Measurements from ENCODE around the gene SKI. TPM values are rescaled to one million over a fixed set of nuclear protein-coding genes. Genes with fewer than 3 reads are reported as not detected.
A peak's percentile ranks its signal among the peaks of the same experiment; 100 is the strongest.

The SKI gene
- total and polyA plus RNA-seq, 7 experiments from 2014 or later = 0.61 to 278 (median 95.3) TPM

DNA sequence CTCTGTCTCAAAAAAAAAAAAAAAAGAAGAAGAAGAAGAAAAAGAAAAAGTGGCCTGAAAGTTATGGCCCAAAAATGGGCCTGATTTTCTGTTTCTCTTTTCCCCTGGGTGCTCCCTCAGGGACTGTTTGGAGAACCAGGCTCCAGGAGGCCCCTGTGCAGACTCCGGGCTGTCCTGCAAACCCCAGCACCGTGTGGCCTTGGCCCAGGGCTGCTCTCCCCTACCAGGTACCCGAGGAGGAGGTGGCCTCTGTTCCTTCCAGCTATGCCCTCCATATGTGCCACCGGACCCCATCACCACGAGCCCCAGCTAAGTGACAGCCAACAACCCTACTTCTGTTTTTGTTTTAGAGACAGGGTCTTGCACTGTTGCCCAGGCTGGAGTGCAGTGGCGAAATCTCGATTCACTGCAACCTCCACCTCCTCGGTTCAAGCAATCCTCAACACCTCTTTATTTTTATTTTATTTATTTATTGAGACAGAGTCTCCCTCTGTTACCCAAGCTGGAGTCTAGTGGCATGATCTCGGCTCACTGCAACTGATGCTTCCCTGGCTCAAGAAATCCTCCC is 26.0 kb upstream of the SKI start:
- no peaks in the 10 kb centered on the region for H3K36me3 Mint-ChIP-seq
- no peaks in the 10 kb centered on the region for H3K9me3 Mint-ChIP-seq
- H3K4me1 Mint-ChIP-seq = peaks cover 15 to 28% (median 22%) of the 10 kb centered on the region in 7 donors
- H3K27ac Mint-ChIP-seq = peak overlapping the region in 6 of 9 donors; percentile 28 to 73 (median 58)
- POLR2A ChIA-PET = interaction anchor here (0.6 to 3.0 kb wide), 5 partner anchors 27 to 383 kb away, joined by 3 to 13 read pairs (median 4); no protein-coding TSS in a partner anchor
- Histone ChIP-seq H3K4me1 (ENCODE audit: control insufficient read depth in 2 of 2, insufficient read depth in 2 of 2, low read length in 2 of 2) (peaks cover 19 to 23% of the 10 kb centered on the region in 2 donors), H3K27ac (ENCODE audit: low read depth, low read length) (no peak overlapping the region), H3K36me3 (ENCODE audit: control insufficient read depth in 2 of 3, insufficient read depth in 3 of 3, low read length in 3 of 3) (no peaks in the 10 kb centered on the region), H3K27me3 (ENCODE audit: control insufficient read depth in 2 of 2, insufficient read depth in 2 of 2, low read length in 2 of 2) (no peaks in the 10 kb centered on the region), H3K9me3 (ENCODE audit: control insufficient read depth in 2 of 3, low read length in 3 of 3) (no peaks in the 10 kb centered on the region), H3K4me3 (ENCODE audit: low read length) (no peak overlapping the region)
- ATAC-seq (no peak), DNase-seq (no peak)
- CTCF ChIA-PET = interaction anchor here (0.6 to 0.7 kb wide), 2 partner anchors 380 to 383 kb away, joined by 3 to 4 read pairs; no protein-coding TSS in a partner anchor
- peak overlapping the region in 1 of 10 donors; percentile 66 for H3K4me3 Mint-ChIP-seq
- peaks cover 0 to 3% (median 0%) of the 10 kb centered on the region in 5 donors for H3K27me3 Mint-ChIP-seq
- intact Hi-C loops (cut with micrococcal nuclease) = no loop called here

GRCh38 chr1:2202843-2203601 is 25.1 kb upstream of the SKI start:
- Histone ChIP-seq H3K4me3 (ENCODE audit: low read length) (no peak overlapping the region), H3K36me3 (ENCODE audit: control insufficient read depth in 2 of 3, insufficient read depth in 3 of 3, low read length in 3 of 3) (no peaks in the 10 kb centered on the region), H3K4me1 (ENCODE audit: control insufficient read depth in 2 of 2, insufficient read depth in 2 of 2, low read length in 2 of 2) (peaks cover 19 to 21% of the 10 kb centered on the region in 2 donors), H3K9me3 (ENCODE audit: control insufficient read depth in 2 of 3, low read length in 3 of 3) (no peaks in the 10 kb centered on the region), H3K27ac (ENCODE audit: low read depth, low read length) (peak overlapping the region; percentile 70), H3K27me3 (ENCODE audit: control insufficient read depth in 2 of 2, insufficient read depth in 2 of 2, low read length in 2 of 2) (no peaks in the 10 kb centered on the region)
- Mint-ChIP-seq H3K36me3 (no peaks in the 10 kb centered on the region), H3K27me3 (peaks cover 0 to 4% (median 0%) of the 10 kb centered on the region in 5 donors), H3K4me3 (no peak overlapping the region), H3K4me1 (peaks cover 15 to 28% (median 22%) of the 10 kb centered on the region in 7 donors), H3K9me3 (no peaks in the 10 kb centered on the region), H3K27ac (peak overlapping the region in 3 of 9 donors; percentile 41 to 54 (median 48))
- DNase-seq (no peak), ATAC-seq (no peak)
- intact Hi-C loops (cut with micrococcal nuclease) = no loop called here
- ChIA-PET CTCF (interaction anchor here (0.7 to 1.0 kb wide), 2 partner anchors 8 to 382 kb away, joined by 3 to 5 read pairs; partner anchors contain the start of gene FAAP20), POLR2A (interaction anchor here (0.8 to 3.0 kb wide), 6 partner anchors 25 to 112 kb away, joined by 3 to 13 read pairs (median 4); no protein-coding TSS in a partner anchor)

DNA sequence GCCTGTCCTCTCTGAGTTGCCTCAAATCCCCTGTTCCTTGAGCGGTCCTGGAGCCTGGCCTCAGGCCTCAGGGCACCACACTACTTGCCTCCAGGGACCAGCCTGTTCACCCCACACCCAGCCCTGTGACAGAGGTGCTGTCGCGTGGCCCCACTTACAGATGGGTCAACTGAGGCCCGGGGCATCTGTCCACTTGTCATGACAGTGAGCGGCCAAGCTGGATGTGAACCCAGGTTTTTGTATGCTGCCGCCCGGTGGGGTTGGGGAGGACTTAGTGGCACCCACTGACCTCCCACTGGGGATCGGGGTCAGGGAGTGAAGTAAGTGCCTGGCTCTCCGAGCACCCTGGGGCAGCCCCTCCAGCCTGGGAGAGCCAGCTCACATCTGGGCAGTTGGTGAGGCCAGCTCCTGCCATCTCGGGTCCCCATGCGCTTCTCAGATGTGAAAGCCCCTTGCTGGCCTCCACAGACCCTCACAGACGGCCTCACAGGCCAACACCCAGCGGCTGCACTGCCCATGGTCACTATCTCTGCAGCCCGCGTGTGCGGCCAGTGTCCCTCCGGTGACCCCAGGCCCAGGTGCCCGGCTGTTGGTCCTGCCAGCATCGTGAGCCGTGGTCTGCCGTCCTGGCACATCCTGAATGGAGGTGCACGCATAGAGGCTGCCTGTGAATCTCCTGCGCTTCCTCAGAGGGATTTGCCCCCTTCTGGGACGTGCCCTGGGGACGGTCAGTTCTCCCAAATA is 24.3 kb upstream of the SKI start:
- intact Hi-C loops (cut with micrococcal nuclease) = loop anchor here (1.0 to 2.0 kb wide), 7 partner anchors 29 to 383 kb away; partner anchors contain the start of genes PANK4 (in 1 of the 2), PRXL2B (in 1 of the 2) and TMEM52 (in 1 of the 2)
- H3K36me3 ChIP-seq (ENCODE audit: control insufficient read depth in 2 of 3, insufficient read depth in 3 of 3, low read length in 3 of 3) = no peaks in the 10 kb centered on the region
- Mint-ChIP-seq H3K4me1 (peaks cover 11 to 23% (median 16%) of the 10 kb centered on the region in 7 donors), H3K27ac (peak overlapping the region in 2 of 9 donors; percentile 62 to 69), H3K27me3 (peaks cover 0 to 4% (median 0%) of the 10 kb centered on the region in 5 donors), H3K4me3 (peak overlapping the region in 1 of 10 donors; percentile 20), H3K9me3 (no peaks in the 10 kb centered on the region), H3K36me3 (no peaks in the 10 kb centered on the region)
- ChIA-PET CTCF (interaction anchor here (1.0 kb wide), 1 partner anchor 9 kb away, joined by 5 read pairs; the partner anchor contains the start of gene FAAP20), POLR2A (interaction anchor here (0.8 to 3.0 kb wide), 6 partner anchors 24 to 106 kb away, joined by 3 to 13 read pairs (median 4); no protein-coding TSS in a partner anchor)
- H3K9me3 ChIP-seq (ENCODE audit: control insufficient read depth in 2 of 3, low read length in 3 of 3) = no peaks in the 10 kb centered on the region
- no peaks in the 10 kb centered on the region for H3K27me3 ChIP-seq (ENCODE audit: control insufficient read depth in 2 of 2, insufficient read depth in 2 of 2, low read length in 2 of 2)
- no peak overlapping the region for H3K4me3 ChIP-seq (ENCODE audit: low read length)
- H3K4me1 ChIP-seq (ENCODE audit: control insufficient read depth in 2 of 2, insufficient read depth in 2 of 2, low read length in 2 of 2) = peaks cover 11 to 13% of the 10 kb centered on the region in 2 donors
- peak overlapping the region; percentile 70 for H3K27ac ChIP-seq (ENCODE audit: low read depth, low read length)
- ATAC-seq = no peak
- DNase-seq = no peak

DNA sequence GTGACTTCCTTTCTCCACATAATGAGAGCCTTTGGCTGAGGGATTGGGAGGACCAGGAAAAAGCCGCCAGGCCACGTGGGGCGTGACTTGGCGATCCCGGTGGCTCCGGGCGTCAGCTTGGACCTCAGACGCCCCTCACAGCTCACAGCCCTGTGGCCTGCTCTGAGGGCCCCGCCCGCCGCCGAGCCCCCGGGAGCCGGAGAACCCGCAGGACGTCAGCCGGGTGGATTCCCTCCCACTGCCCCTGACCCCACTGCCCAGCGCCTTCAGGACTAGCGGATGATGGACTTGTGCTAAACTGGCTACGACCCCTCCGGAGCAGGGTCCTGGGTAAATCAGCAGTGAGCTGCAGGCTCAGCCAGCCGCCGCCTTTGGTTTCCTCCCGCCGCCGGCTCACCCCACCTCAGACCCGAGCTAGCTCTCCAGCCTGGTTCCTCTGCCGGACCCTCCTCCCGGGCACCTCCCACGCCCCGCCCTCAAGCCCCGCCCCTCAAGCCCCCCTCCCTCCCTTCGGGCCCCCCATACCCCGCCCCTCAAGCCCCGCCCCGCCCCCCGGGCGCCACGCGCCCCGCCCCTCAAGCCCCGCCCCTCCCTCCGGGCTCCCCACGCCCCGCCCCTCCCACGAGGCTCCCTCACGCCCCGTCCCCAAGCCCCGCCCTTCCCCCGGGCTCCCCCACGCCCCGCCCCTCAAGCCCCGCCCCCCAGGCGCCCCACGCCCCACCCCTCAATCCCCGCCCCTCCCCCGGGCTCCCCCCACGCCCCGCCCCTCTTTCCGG is 23.5 kb upstream of the SKI start:
- H3K4me1 ChIP-seq (ENCODE audit: control insufficient read depth in 2 of 2, insufficient read depth in 2 of 2, low read length in 2 of 2) = peaks cover 4 to 6% of the 10 kb centered on the region in 2 donors
- peaks cover 0 to 4% (median 0%) of the 10 kb centered on the region in 5 donors for H3K27me3 Mint-ChIP-seq
- no peaks in the 10 kb centered on the region for H3K9me3 ChIP-seq (ENCODE audit: control insufficient read depth in 2 of 3, low read length in 3 of 3)
- H3K27ac Mint-ChIP-seq = peak overlapping the region in 4 of 9 donors; percentile 17 to 69 (median 40)
- H3K4me3 Mint-ChIP-seq = peak overlapping the region in 7 of 10 donors; percentile 37 to 77 (median 62)
- ChIA-PET CTCF (interaction anchor here (0.6 kb wide), 1 partner anchor 10 kb away, joined by 4 read pairs; the partner anchor contains the start of gene FAAP20), POLR2A (interaction anchor here (0.8 to 3.0 kb wide), 7 partner anchors 23 to 111 kb away, joined by 3 to 13 read pairs (median 5); no protein-coding TSS in a partner anchor)
- intact Hi-C loops (cut with micrococcal nuclease) = loop anchor here (1.0 to 2.0 kb wide), 14 partner anchors 9 to 382 kb away; partner anchors contain the start of genes PANK4 (in 2 of the 2), MORN1 (in 1 of the 2), PRXL2B (in 1 of the 2) and RER1 (in 1 of the 2)
- ATAC-seq = no peak
- no peaks in the 10 kb centered on the region for H3K27me3 ChIP-seq (ENCODE audit: control insufficient read depth in 2 of 2, insufficient read depth in 2 of 2, low read length in 2 of 2)
- no peaks in the 10 kb centered on the region for H3K9me3 Mint-ChIP-seq
- H3K4me1 Mint-ChIP-seq = peaks cover 4 to 16% (median 9%) of the 10 kb centered on the region in 7 donors
- peak overlapping the region; percentile 27 for H3K4me3 ChIP-seq (ENCODE audit: low read length)
- no peaks in the 10 kb centered on the region for H3K36me3 Mint-ChIP-seq
- no peaks in the 10 kb centered on the region for H3K36me3 ChIP-seq (ENCODE audit: control insufficient read depth in 2 of 3, insufficient read depth in 3 of 3, low read length in 3 of 3)
- peak in 2 of 9 donors; percentile 26 to 46 for DNase-seq
- H3K27ac ChIP-seq (ENCODE audit: low read depth, low read length) = peak overlapping the region; percentile 70

DNA sequence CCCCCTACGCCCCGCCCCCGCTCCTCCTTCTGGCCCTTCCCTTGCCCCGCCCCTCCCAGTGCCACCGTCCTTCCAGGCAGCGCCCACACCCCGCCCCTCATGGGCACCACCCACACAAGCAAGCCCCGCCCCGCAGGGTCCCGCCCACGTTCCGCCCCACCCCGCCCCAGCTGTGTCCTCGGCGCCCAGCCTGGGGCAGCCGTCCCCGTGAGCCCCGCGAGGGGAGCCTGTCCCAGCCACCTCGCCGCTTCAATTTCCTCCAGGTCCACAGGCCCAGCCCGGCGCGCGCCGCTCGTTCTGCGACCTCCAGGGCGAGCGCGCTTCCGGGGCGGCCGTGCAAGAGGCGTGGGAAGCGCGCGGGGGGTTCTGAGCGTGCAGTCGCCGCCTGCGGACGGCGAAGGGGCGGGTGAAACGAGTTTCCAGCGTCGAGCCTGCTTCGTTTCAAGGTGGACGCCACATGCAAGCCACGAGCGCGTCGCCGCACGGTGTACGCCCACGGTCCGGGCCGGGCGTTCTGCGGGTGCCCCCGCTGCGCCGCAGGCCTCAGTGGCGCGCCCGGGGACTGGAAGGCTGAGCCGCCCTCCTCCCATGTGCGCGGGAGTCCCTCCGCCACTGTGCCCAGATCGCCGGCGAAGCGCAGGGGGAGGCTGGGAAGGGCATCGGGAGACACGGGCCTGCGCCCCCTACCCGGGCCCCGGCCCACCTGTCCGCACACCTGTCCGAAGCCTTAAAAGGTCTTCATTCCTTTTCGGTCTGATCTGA is 22.7 kb upstream of the SKI start:
- ChIA-PET POLR2A (interaction anchor here (0.6 to 3.0 kb wide), 9 partner anchors 11 to 110 kb away, joined by 3 to 13 read pairs (median 4); partner anchors contain the start of gene SKI), CTCF (interaction anchor here (0.5 to 2.0 kb wide), 3 partner anchors 10 to 1216 kb away, joined by 4 to 5 read pairs (median 5); partner anchors contain the start of gene FAAP20)
- DNase-seq = peak; percentile 86 to 94 (median 93)
- Mint-ChIP-seq H3K4me3 (peak overlapping the region; percentile 53 to 79 (median 68)), H3K9me3 (no peaks in the 10 kb centered on the region), H3K4me1 (peaks cover 0 to 9% (median 4%) of the 10 kb centered on the region in 7 donors), H3K27me3 (peaks cover 0 to 4% (median 0%) of the 10 kb centered on the region in 5 donors), H3K36me3 (no peaks in the 10 kb centered on the region), H3K27ac (peak overlapping the region in 5 of 9 donors; percentile 17 to 65 (median 56))
- Histone ChIP-seq H3K36me3 (ENCODE audit: control insufficient read depth in 2 of 3, insufficient read depth in 3 of 3, low read length in 3 of 3) (no peaks in the 10 kb centered on the region), H3K9me3 (ENCODE audit: control insufficient read depth in 2 of 3, low read length in 3 of 3) (no peaks in the 10 kb centered on the region), H3K27ac (ENCODE audit: low read depth, low read length) (peak overlapping the region; percentile 60), H3K27me3 (ENCODE audit: control insufficient read depth in 2 of 2, insufficient read depth in 2 of 2, low read length in 2 of 2) (no peaks in the 10 kb centered on the region), H3K4me3 (ENCODE audit: low read length) (peak overlapping the region; percentile 70), H3K4me1 (ENCODE audit: control insufficient read depth in 2 of 2, insufficient read depth in 2 of 2, low read length in 2 of 2) (peaks cover 0 to 6% of the 10 kb centered on the region in 2 donors)
- peak; percentile 98 for ATAC-seq
- intact Hi-C loops (cut with micrococcal nuclease) = loop anchor here (1.0 to 2.0 kb wide), 12 partner anchors 10 to 381 kb away; partner anchors contain the start of genes PANK4 (in 2 of the 2), MORN1 (in 1 of the 2), PRXL2B (in 1 of the 2) and RER1 (in 1 of the 2)
